Suppressor macrophage (primary cell): ENCODE results near the gene GBP6.
"Not testable (repeated sequence)": the region's sequence is repeated elsewhere in the genome, so short reads cannot be mapped to it uniquely, and the experiment has no call there.

Source experiments
- DNase-seq, 4 experiments: peaks; one replicate each; pipeline ENCODE4 v3.0.0-alpha.2; 2020 to 2022
- total RNA-seq, 17 experiments: gene quantifications; one replicate each; lab custom pipeline; 2026; ENCODE audit warnings: mixed read lengths in 6 of 17, inconsistent platforms in 3 of 17; lab: John Stamatoyannopoulos, UW

GBP6 gene
- 0 to 2.0 (median 0) reads per million in 17 experiments for total RNA-seq

GRCh38 chr1:89363638-89364536 is at the start of gene GBP6:
Gene GBP6 (plus strand): TSS chr1:89364059. CDS start chr1:89368552, 4,493 bp downstream.
- no peak for DNase-seq

GRCh38 chr1:89322402-89322801 is 41.5 kb upstream of the GBP6 start:
- DNase-seq = no peak

DNA sequence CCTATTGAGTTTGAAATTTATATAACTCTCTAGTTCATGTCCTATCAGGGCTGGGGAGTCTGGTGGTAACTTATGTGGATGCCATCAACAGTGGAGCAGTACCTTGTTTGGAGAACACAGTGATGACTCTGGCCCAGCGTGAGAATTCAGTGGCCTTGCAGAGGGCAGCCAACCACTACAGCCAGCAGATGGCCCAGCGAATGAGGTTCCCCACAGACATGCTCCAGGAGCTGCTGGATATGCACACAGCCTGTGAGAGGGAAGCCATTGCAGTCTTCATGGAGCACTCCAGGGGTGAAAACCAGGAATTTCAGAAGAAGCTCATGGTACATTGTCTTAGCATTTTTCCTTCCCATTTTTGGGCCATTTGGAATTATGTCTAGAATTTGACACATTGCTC is 32.0 kb upstream of the GBP6 start:
- DNase-seq = no peak

GRCh38 chr1:89332461-89332860 is 31.4 kb upstream of the GBP6 start:
- DNase-seq = peak in 2 of 4 experiments; percentile 25 to 45

- no peak for DNase-seq
Observed at GRCh38 chr1:89335486-89335885, 28.4 kb upstream of the GBP6 start.

- no peak for DNase-seq
Observed at GRCh38 chr1:89337903-89338302, 26.0 kb upstream of the GBP6 start.

GRCh38 chr1:89339039-89339438 is 24.8 kb upstream of the GBP6 start:
- no peak for DNase-seq

DNA sequence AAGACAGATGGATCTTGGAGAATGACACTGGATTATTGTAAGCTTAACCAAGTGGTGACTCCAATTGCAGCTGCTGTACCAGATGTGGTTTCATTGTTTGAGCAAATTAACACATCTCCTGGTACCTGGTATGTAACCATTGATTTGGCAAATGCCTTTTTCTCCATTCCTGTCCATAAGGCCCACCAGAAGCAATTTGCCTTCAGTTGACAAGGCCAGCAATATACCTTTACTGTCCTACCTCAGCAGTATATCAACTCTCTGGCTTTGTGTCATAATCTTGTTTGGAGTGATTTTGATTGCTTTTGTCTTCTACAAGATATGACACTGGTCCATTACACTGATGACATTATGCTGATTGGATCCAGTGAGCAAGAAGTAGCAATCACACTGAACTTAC is 18.4 kb upstream of the GBP6 start:
- not testable (repeated sequence) for DNase-seq

- no peak for DNase-seq
Observed at GRCh38 chr1:89347296-89347695, 16.6 kb upstream of the GBP6 start.

GRCh38 chr1:89350298-89350697 is 13.6 kb upstream of the GBP6 start:
- DNase-seq = no peak

- peak; percentile 42 to 91 (median 71) for DNase-seq
Observed at GRCh38 chr1:89351597-89352311, 12.1 kb upstream of the GBP6 start.

GRCh38 chr1:89352421-89352820 is 11.4 kb upstream of the GBP6 start:
- DNase-seq = no peak

- DNase-seq = peak; percentile 19 to 61 (median 50)
Observed at GRCh38 chr1:89354205-89354604, 9.7 kb upstream of the GBP6 start.

DNA sequence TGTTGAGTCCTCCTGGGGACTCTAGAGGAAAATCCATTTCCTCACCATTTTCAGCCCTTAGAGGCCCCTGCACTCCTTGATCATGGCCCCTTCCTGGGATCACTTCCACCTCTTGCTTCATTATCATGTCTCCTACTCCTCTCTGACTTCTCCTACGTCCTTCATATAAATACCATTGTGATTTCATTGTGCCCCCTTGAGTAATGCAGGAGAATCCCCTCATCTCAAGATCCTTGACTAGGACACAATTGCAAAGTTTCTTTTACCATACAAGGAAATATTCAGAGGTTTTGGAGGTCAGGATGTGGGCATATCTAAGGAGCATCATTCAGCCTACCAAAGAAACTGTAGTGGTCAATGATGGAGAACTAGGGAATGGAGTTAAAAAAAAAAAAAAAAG is 8.8 kb upstream of the GBP6 start:
- DNase-seq = no peak

DNA sequence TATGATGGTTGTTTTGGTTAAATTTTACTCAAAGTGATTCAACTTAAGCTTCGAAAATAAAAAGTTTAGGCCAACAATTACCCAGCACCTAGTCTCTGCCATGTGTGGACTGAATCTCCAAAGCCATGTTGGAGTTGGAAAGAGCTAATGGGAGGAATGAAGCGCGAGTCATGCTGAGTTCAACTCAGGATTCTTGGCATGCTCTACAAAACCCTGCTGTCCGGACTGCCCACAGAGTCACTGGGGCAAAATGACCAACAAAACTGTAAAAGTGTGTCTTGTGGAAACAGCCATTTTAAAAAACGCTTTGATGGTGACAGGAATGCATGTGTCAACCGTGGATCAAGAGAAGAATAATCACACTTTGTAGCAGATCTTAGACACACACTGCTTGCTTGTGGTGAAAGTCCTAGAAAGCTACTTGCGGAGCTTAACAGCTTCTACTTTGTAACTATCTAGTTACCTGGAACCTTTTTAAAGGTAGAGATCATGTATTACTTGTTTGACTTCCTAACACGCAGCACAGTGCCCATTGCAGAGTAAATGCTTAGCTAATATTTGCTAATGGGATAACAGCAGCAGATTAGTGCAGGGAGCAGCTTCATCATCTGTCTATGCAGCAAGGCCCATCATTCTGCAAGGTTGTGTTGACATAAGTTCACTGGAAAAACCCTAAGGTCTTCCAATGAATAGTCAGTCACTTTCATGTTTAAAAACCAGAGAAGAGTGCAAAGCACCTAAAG is 7.0 kb upstream of the GBP6 start:
- no peak for DNase-seq

DNA sequence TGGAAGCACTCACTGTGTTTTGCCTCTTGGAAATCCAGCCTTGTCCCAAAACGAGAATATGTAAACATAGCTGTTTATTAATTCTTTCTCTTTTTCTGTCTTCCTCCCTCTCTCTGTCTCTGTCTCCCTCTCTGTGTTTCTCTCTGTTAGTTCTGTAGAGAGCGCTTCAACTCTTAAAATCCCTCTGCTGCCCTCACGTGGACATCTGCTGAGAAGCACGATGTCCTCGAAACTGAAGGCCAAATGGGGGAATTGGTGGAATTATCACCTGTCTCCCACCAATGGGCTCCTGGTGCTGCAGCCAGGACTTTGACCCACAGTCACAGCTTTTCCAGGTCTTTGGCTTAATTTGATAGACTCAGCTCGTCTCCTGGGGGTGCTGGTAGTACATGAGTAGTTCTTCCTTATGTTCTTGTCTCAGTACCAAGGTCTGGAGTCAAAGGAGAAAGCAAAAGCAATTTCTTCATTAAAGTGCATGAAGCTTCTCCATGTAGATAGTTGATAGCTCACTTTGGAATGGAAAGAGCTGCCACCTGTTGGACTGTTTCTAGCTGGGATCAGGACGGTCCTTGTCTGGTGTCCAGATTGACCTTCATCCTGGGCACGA is 5.5 kb upstream of the GBP6 start:
- DNase-seq = peak; percentile 81 to 89 (median 84)

DNA sequence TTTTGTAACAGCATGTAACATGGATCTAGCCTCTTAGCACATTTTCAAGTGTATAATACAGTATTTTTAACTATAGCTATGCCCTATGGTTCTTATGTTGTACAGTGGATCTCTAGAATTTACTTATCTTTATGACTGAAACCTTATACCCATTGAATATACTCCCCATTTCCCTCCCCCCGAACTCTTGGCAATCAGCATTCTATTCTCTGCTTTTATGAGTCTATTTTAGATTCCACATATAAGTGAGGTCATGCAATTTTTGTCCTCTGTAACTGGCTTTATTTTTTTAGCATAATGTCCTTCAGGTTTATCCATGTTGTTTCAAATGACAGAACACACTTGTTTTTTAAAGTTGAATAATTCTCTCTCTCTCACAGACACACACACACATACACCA is 3.1 kb upstream of the GBP6 start:
- DNase-seq = no peak

- no peak for DNase-seq
Observed at GRCh38 chr1:89361681-89362080, 2.2 kb upstream of the GBP6 start.

DNA sequence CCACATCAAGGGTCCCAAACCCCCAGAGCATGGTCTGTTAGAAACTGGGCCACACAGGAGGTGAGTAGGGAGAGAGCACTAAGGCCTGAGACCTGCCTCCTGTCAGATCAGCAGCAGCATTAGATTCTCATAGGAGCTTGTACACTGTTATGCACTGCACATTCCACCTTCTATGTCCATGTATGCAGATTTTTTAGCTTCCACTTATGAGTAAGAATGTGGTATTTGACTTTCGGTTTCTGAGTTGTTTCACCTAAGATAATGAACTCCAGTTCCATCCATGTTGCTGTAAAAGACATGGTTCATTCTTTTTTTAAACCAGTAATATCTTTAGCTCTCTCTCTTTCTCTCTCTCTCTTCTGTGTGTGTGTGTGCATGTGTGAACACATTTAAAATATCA is 663 bp upstream of the GBP6 start:
- DNase-seq = no peak

- no peak for DNase-seq
Observed at GRCh38 chr1:89364954-89365550, 1.2 kb downstream of the GBP6 start.

- DNase-seq = no peak
Observed at GRCh38 chr1:89367221-89367620, 3.4 kb downstream of the GBP6 start.

- no peak for DNase-seq
Observed at GRCh38 chr1:89369331-89369730, 5.5 kb downstream of the GBP6 start.
